Measurements from ENCODE around the gene DCAKD. TPM values are rescaled to one million over a fixed set of nuclear protein-coding genes. Genes with fewer than 3 reads are reported as not detected.

DCAKD gene
- total and polyA plus RNA-seq, 2 experiments from 2014 or later = 29.9 to 47.4 TPM

GRCh38 chr17:45004388-45004787 is 47.0 kb downstream of the DCAKD start:
- Histone ChIP-seq H3K9me2 (replicated peaks; ENCODE audit: insufficient read depth) (no peaks in the 10 kb centered on the region), H3K79me2 (no peaks in the 10 kb centered on the region), H3K9me3 (ENCODE audit: low read depth) (no peaks in the 10 kb centered on the region), H3K4me3 (no peak overlapping the region), H2AFZ (no peak overlapping the region), H3K27me3 (no peaks in the 10 kb centered on the region), H3K36me3 (replicated peaks; ENCODE audit: insufficient read depth, low read depth) (no peaks in the 10 kb centered on the region), H3K4me2 (no peak overlapping the region), H3K27ac (no peak overlapping the region), H3K4me1 (ENCODE audit: insufficient read depth) (no peaks in the 10 kb centered on the region), H4K20me1 (ENCODE audit: insufficient read depth, poor library complexity, severe bottlenecking) (no peaks in the 10 kb centered on the region)
- 88% methylated on average over 3 of the region's 3 CpGs for WGBS (ENCODE audit: low lambda C conversion rate, missing lambda C conversion rate)
- TF ChIP-seq EZH2phosphoT487 (IDR thresholded peaks at IDR 0.05; ENCODE audit: low read depth, severe bottlenecking, unreplicated experiment) = no peak
- TF ChIP-seq, protein P1, sequence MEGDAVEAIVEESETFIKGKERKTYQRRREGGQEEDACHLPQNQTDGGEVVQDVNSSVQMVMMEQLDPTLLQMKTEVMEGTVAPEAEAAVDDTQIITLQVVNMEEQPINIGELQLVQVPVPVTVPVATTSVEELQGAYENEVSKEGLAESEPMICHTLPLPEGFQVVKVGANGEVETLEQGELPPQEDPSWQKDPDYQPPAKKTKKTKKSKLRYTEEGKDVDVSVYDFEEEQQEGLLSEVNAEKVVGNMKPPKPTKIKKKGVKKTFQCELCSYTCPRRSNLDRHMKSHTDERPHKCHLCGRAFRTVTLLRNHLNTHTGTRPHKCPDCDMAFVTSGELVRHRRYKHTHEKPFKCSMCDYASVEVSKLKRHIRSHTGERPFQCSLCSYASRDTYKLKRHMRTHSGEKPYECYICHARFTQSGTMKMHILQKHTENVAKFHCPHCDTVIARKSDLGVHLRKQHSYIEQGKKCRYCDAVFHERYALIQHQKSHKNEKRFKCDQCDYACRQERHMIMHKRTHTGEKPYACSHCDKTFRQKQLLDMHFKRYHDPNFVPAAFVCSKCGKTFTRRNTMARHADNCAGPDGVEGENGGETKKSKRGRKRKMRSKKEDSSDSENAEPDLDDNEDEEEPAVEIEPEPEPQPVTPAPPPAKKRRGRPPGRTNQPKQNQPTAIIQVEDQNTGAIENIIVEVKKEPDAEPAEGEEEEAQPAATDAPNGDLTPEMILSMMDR (IDR thresholded peaks at IDR 0.05; ENCODE audit: poor library complexity) = no peak
- no peak for TF ChIP-seq EZH2 (IDR thresholded peaks at IDR 0.05; ENCODE audit: borderline replicate concordance)
- DNase-seq (ENCODE audit: low spot score) = no peak

- Histone ChIP-seq H3K9me3 (ENCODE audit: low read depth) (no peaks in the 10 kb centered on the region), H3K9me2 (replicated peaks; ENCODE audit: insufficient read depth) (no peaks in the 10 kb centered on the region), H2AFZ (no peak overlapping the region), H3K36me3 (replicated peaks; ENCODE audit: insufficient read depth, low read depth) (no peaks in the 10 kb centered on the region), H3K79me2 (no peaks in the 10 kb centered on the region), H3K4me2 (no peak overlapping the region), H3K4me3 (no peak overlapping the region), H3K4me1 (ENCODE audit: insufficient read depth) (no peaks in the 10 kb centered on the region), H3K27me3 (no peaks in the 10 kb centered on the region), H3K27ac (no peak overlapping the region), H4K20me1 (ENCODE audit: insufficient read depth, poor library complexity, severe bottlenecking) (no peaks in the 10 kb centered on the region)
- no peak for DNase-seq (ENCODE audit: low spot score)
- TF ChIP-seq, protein P1 (IDR thresholded peaks at IDR 0.05; ENCODE audit: poor library complexity) = no peak
- TF ChIP-seq EZH2phosphoT487 (IDR thresholded peaks at IDR 0.05; ENCODE audit: low read depth, severe bottlenecking, unreplicated experiment) (no peak), EZH2 (IDR thresholded peaks at IDR 0.05; ENCODE audit: borderline replicate concordance) (no peak)
- WGBS (ENCODE audit: low lambda C conversion rate, missing lambda C conversion rate) = 45% methylated on average over 8 of the region's 8 CpGs
These were observed 47.6 kb downstream of the DCAKD start for GRCh38 chr17:45003877-45004276.

GRCh38 chr17:45001310-45001709 is 50.1 kb downstream of the DCAKD start:
- no peaks in the 10 kb centered on the region for H3K27me3 ChIP-seq
- DNase-seq (ENCODE audit: low spot score) = no peak
- no peaks in the 10 kb centered on the region for H3K79me2 ChIP-seq
- peaks cover 12% of the 10 kb centered on the region for H3K4me1 ChIP-seq (ENCODE audit: insufficient read depth)
- WGBS (ENCODE audit: low lambda C conversion rate, missing lambda C conversion rate) = 64% methylated on average over 3 of the region's 3 CpGs
- no peaks in the 10 kb centered on the region for H3K36me3 ChIP-seq (replicated peaks; ENCODE audit: insufficient read depth, low read depth)
- TF ChIP-seq EZH2phosphoT487 (IDR thresholded peaks at IDR 0.05; ENCODE audit: low read depth, severe bottlenecking, unreplicated experiment) (no peak), EZH2 (IDR thresholded peaks at IDR 0.05; ENCODE audit: borderline replicate concordance) (no peak)
- TF ChIP-seq, protein P1 (IDR thresholded peaks at IDR 0.05; ENCODE audit: poor library complexity) = no peak
- no peaks in the 10 kb centered on the region for H3K9me2 ChIP-seq (replicated peaks; ENCODE audit: insufficient read depth)
- no peaks in the 10 kb centered on the region for H3K9me3 ChIP-seq (ENCODE audit: low read depth)
- H3K4me2 ChIP-seq = no peak overlapping the region
- no peak overlapping the region for H3K27ac ChIP-seq
- no peak overlapping the region for H2AFZ ChIP-seq
- no peak overlapping the region for H3K4me3 ChIP-seq
- no peaks in the 10 kb centered on the region for H4K20me1 ChIP-seq (ENCODE audit: insufficient read depth, poor library complexity, severe bottlenecking)

DNA sequence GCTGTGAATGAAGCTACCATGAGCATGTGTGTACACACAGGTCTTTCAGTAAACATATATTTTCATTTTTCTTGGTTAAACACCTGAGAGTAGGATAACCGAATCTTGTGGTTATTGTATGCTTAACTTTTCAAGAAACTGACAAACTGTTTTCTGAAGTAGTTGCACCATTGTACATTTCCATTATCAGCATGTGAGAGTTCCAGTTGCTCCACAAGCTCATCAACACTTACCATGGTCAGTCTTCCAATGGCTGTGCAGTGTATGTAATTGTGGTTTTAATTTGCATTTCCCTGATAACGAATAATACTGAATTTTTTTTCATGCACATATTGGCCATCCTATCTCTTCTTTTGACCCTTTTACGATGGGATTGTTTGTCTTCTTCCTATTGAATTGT is 52.0 kb downstream of the DCAKD start:
- H3K36me3 ChIP-seq (replicated peaks; ENCODE audit: insufficient read depth, low read depth) = no peaks in the 10 kb centered on the region
- H3K4me3 ChIP-seq = no peak overlapping the region
- H3K9me3 ChIP-seq (ENCODE audit: low read depth) = no peaks in the 10 kb centered on the region
- no peaks in the 10 kb centered on the region for H3K79me2 ChIP-seq
- H3K27me3 ChIP-seq = peaks cover 2% of the 10 kb centered on the region
- WGBS (ENCODE audit: low lambda C conversion rate, missing lambda C conversion rate) = 87% methylated on average over 3 of the region's 3 CpGs
- H3K27ac ChIP-seq = no peak overlapping the region
- H2AFZ ChIP-seq = no peak overlapping the region
- peaks cover 12% of the 10 kb centered on the region for H3K4me1 ChIP-seq (ENCODE audit: insufficient read depth)
- no peaks in the 10 kb centered on the region for H3K9me2 ChIP-seq (replicated peaks; ENCODE audit: insufficient read depth)
- H3K4me2 ChIP-seq = no peak overlapping the region
- TF ChIP-seq, protein P1 (IDR thresholded peaks at IDR 0.05; ENCODE audit: poor library complexity) = no peak
- TF ChIP-seq EZH2 (IDR thresholded peaks at IDR 0.05; ENCODE audit: borderline replicate concordance) (no peak), EZH2phosphoT487 (IDR thresholded peaks at IDR 0.05; ENCODE audit: low read depth, severe bottlenecking, unreplicated experiment) (no peak)
- no peak for DNase-seq (ENCODE audit: low spot score)
- no peaks in the 10 kb centered on the region for H4K20me1 ChIP-seq (ENCODE audit: insufficient read depth, poor library complexity, severe bottlenecking)
